ENCODE data around the gene ORAI3.

DNA sequence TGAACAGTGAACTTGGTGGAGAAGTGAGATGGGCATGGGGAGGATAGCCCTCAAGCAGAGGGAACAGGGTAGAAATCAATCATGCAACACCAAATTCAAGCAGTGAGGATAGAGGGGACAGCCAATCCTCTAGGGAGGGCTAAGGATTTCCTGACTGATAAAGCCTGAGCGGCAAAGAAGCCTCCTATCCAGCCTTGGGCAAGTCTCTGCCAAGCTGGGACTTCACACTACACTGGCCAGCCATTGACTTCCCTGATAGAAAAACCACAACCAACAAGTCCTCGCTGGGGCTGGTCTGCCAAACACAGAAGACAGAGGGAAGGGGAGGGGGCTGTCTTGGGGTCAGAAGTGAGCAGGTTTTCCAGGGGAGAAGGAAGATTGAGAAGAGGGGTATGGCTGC lies 28.0 kb upstream of the ORAI3 start:
- TF ChIP-seq POLR2A (IDR thresholded peaks at IDR 0.05) = no peak
- TF ChIP-seq, protein P1, sequence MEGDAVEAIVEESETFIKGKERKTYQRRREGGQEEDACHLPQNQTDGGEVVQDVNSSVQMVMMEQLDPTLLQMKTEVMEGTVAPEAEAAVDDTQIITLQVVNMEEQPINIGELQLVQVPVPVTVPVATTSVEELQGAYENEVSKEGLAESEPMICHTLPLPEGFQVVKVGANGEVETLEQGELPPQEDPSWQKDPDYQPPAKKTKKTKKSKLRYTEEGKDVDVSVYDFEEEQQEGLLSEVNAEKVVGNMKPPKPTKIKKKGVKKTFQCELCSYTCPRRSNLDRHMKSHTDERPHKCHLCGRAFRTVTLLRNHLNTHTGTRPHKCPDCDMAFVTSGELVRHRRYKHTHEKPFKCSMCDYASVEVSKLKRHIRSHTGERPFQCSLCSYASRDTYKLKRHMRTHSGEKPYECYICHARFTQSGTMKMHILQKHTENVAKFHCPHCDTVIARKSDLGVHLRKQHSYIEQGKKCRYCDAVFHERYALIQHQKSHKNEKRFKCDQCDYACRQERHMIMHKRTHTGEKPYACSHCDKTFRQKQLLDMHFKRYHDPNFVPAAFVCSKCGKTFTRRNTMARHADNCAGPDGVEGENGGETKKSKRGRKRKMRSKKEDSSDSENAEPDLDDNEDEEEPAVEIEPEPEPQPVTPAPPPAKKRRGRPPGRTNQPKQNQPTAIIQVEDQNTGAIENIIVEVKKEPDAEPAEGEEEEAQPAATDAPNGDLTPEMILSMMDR (IDR thresholded peaks at IDR 0.05) = no peak
